A204.1 (cell line): ENCODE measurements around the gene SFMBT1.

ENCODE experiments used
- FAIRE-seq: peaks from 2 replicates; lab custom pipeline; 2012; peaks lifted over from hg19 to GRCh38; lab: Jason Lieb, UNC

Gene SFMBT1

GRCh38 chr3:52886049-52886730 is 159.7 kb downstream of the SFMBT1 start:
- no peak for FAIRE-seq

GRCh38 chr3:52882377-52882776 is 163.5 kb downstream of the SFMBT1 start:
- no peak for FAIRE-seq

GRCh38 chr3:52881871-52882270 is 164.0 kb downstream of the SFMBT1 start:
- FAIRE-seq, result no peak

GRCh38 chr3:52880474-52880873 is 165.4 kb downstream of the SFMBT1 start:
- FAIRE-seq, result no peak

GRCh38 chr3:52880047-52880446 is 165.8 kb downstream of the SFMBT1 start:
- FAIRE-seq, result no peak

GRCh38 chr3:52879581-52879980 is 166.3 kb downstream of the SFMBT1 start:
- no peak for FAIRE-seq

- no peak for FAIRE-seq
Measured at GRCh38 chr3:52879090-52879489, 166.8 kb downstream of the SFMBT1 start.

DNA sequence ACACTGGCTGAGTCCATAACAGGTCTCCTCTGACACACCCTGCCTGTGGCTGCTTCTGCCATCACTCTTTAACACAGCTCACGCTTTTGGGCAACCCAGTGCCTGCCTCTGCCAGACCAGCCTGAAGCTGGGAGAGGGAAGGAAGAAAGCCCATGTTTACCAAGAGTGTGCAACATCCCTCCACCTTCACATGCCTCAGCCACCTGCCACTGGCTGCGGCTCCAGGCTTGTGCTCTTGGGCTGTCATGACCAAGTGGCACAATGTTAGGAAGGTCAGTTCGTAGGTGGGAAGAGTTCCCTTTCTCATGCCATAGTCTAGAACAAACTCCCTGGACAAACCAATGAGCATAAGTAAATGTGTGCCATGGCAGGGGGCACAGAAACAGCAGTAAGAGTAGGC is 168.8 kb downstream of the SFMBT1 start:
- FAIRE-seq, result no peak

DNA sequence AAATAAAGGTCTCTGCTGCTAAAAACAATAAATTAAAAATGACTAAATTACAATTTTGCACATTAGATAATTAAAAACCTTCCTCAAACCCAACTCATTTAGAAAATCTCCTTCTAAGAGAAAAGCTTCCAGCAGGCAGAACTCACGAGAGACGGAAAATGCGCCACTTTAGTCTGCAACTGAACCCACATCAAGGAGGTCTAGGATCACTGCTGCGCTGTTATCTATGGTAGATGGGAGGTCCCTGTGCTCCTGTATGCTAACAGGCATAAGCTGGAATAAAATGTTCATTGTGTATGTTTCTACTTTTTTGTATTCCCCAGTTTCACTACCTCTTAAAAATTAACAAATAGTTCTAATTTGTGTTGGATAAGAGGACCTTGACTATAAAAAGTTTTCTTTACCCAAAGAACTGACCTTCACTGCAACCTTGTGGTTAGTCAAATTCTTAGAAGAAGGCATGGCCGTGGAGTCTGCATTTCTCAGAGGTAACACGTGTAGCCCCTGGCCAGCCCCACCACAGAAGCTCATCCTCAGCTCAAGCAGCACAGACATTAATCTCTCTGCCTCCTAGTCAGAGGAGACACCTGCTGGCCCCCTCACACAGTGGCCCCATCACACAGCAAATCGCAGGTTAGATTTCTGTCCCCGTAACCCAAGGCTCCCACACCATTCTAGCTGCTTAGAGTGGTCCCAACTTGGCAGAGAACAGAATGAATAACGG is 170.8 kb downstream of the SFMBT1 start:
- no peak for FAIRE-seq

- FAIRE-seq, result no peak
Measured at GRCh38 chr3:52874160-52874701, 171.6 kb downstream of the SFMBT1 start.

GRCh38 chr3:52873433-52874159 is 172.3 kb downstream of the SFMBT1 start:
- FAIRE-seq, result no peak

DNA sequence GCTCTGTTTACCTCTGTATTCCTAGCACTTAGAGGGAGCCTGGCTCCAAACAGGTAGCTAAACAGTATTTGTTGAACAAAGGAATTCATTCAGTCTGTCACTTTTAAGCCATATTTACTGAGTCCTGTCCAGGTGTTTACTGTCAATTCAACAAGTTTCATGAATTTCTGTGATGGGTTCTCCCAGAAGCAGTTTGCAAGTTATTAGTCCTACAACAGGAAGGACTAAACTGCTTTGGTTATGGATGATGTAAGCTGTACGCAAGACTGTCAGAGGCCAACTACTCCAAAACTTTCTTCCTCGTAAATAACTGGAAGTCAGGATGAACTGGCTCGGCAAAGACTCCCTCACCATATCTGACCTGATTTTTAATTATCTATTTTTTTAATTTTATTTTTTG is 173.6 kb downstream of the SFMBT1 start:
- FAIRE-seq, result no peak

DNA sequence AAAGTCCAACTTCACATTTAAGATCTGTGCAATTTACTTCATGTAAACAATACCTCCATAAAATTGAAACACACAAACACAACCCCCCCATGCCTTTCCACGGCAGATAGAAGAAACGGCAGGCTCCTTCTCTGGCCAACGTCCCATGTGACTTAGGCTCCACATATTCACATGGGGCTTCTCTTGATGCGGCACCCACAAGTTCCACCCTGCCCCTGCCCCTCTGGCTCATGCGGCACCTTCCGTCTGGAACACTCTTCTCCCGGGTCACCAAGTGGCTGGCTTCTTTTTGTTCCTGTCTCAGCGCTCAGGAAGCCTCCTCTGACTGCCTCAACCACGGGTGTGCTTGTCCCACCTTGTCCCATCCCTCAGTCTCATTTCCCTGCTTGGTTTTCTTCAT is 174.1 kb downstream of the SFMBT1 start:
- no peak for FAIRE-seq

DNA sequence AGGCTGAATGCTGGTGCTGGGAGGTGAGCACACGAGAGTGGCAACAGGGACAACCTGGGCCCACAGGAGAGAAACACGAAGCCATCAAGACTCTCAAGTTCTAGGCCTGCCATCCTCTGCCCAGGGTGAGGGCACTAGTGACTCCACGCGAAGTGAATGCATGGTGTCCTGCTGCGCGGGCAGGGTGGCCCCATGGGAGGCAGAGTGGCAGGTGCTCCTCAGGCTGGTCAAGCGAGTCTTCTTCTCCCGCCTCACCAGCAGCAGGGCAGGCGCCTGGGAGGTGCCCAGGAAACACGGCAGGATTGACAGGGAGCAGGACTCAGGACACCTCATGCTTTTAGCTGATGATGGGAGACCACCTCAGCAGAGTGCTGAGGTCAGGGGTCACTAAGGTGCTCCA is 175.4 kb downstream of the SFMBT1 start:
- no peak for FAIRE-seq

DNA sequence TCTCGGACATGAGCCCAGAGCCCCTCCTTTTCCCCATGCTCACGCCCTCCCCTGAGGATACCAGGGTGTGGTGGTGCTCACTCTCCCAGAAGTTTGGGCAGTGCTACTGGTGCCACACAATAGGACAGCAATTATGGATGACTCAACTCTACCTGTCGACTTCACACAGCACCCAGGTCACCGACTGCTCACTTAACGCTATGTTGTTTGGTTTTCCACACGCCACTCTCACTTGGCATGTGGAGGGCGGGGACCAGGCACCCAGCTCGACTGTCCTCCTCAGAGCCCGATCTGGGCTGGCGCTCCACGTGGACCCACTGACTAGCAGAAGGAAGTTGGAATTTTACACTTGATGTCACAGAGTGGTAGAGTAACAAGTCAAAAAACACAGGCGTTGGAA is 179.4 kb downstream of the SFMBT1 start:
- no peak for FAIRE-seq

DNA sequence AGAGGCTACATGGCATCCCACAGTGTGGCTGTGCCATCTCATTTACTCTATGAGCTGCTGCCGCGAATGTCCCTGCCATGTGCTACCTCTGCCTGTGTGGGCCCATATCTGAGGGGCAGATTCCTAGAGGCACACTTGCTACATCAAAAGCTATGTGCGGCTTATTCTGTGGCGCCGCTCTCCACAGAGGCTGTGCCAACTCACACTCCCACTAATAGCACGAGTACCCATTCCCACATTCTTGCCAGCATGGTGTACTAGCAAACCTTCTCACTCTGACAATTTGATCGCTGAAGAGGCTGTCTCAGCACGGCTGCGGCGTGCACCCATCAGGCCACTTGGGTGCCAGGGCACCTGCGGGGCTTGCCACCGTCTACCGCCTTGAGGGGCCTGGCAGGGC is 179.9 kb downstream of the SFMBT1 start:
- FAIRE-seq, result no peak

GRCh38 chr3:52860424-52860768 is 185.5 kb downstream of the SFMBT1 start:
- FAIRE-seq, result no peak

DNA sequence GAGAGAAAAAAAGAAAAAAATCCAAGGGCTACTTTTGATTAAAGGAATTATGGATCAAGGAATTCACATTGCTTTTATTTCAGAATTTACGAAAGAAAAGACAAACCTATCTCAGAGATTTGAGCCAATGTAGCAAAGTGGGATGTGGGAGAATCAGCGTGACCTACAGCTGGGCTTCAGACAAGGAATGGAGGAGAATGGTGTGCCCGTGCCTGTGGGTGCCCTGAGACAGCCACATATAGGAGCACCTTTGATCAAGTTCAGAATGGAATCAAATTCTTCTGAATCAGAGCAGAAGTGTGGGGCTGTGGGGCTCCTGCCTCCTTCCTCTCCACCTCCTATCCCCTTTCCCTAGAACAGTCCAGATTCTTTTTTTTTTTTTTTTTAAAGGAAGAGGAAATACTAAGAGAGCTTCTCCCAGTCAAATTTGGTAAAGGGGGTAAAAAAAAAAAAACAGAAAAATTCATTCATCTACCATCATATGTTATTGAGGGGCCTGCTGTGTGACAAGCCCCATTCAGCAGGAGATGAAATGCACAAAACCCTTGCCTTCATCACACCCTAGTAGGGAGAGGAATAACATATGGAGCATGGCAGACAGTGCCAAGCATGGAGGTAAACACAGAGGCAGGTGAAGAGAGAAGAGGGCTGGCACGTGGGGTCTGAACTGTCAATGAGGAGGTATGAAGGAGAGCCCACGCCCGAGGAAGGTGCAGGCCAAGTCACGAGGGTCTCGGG is 186.0 kb downstream of the SFMBT1 start:
- FAIRE-seq, result no peak

- no peak for FAIRE-seq
Measured at GRCh38 chr3:52857864-52858263, 188.0 kb downstream of the SFMBT1 start.

DNA sequence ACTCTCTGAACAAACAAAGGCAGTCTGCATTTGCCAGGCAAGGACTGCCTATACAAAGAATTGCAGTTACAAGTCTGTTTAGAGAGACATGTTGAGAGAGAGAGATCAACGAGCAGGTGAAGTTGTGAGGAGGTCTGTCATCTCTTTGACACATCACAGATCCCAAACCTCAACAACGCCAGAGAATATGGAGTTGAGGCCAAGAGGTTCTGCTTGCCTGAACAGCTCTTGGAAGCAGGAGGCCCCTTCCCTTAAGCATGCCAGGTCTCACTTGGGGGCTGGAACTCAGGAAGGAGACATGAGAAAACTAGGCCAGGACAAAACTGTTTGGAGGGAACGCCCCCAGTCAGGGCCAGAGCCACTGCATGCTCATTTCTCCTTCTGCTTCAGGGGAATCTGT is 188.7 kb downstream of the SFMBT1 start:
- FAIRE-seq, result no peak

DNA sequence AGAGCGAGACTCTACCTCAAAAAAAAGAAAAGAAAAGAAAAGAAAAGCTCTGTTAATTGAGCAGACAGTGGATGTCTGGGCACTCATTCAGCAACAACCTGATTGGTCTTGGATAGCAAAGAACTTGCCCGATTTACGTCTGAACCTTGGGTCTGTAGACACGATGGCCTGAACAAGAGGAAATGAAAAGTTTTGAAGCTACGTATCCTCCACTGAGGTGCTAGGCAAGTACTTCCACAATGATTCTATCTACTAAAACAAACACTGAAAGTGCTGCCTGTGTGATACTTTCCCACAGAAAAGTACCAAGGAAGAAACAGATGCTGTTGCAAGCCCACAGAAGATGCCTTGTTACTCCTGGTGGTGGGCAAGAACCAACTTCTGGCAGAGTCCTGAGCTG is 189.2 kb downstream of the SFMBT1 start:
- FAIRE-seq, result no peak

DNA sequence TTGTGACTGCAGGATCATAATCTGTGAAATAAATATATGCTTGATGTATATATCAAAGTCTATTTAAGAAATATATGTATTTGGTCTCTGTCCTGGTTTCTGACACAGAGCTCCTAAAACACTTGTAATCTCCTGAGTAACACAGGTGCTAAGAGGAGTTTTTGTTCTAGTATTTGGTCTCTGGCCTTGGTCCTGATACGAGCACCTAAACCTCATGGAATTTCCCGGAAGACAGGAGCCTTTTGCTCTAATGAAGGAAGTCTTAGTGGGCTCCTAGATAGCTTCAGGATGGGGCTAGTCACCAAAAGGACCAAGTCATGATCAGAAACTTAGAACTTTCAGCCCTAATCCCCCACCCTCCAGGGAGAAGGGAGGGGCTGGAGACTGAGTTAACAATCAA is 191.9 kb downstream of the SFMBT1 start:
- no peak for FAIRE-seq
